Stimulated activated naive CD8-positive, alpha-beta T cell treated with anti-CD3 and anti-CD28 coated beads, Interleukin-15, Interleukin-2, amounts not matched to agents 100 U/mL and 50 U/mL, for 24 hours (primary cell): ENCODE results near the gene RTBDN.
A peak's percentile ranks its signal among the peaks of the same experiment; 100 is the strongest.
"Not testable (repeated sequence)": the region's sequence is repeated elsewhere in the genome, so short reads cannot be mapped to it uniquely, and the experiment has no call there.

Experiments
- ATAC-seq: fragments of 150-1000 bp; cut with Tn5 transposase; one replicate; pipeline ENCODE4 v1.10.0; 2021
- DNase-seq: peaks from one replicate; pipeline ENCODE4 v3.0.0; 2021

The RTBDN gene

GRCh38 chr19:12858041-12858928 is 23.9 kb upstream of the RTBDN start:
- DNase-seq (no peak), ATAC-seq (no peak)

- ATAC-seq (no peak), DNase-seq (no peak)
These were observed 22.3 kb upstream of the RTBDN start for GRCh38 chr19:12856653-12857052.

GRCh38 chr19:12847159-12848139 is 13.1 kb upstream of the RTBDN start:
- peak; percentile 95 for DNase-seq
- ATAC-seq: peak; percentile 98

- DNase-seq, ATAC-seq: not testable (repeated sequence)
These were observed 12.2 kb upstream of the RTBDN start for GRCh38 chr19:12846613-12847012.

GRCh38 chr19:12843999-12844732 is 9.8 kb upstream of the RTBDN start:
- DNase-seq (no peak), ATAC-seq (no peak)

- no peak for ATAC-seq
- no peak for DNase-seq
These were observed 8.9 kb upstream of the RTBDN start for GRCh38 chr19:12843328-12843727.

- ATAC-seq (no peak), DNase-seq (no peak)
These were observed 8.1 kb upstream of the RTBDN start for GRCh38 chr19:12842511-12842910.

- DNase-seq (peak; percentile 34), ATAC-seq (no peak)
These were observed 6.7 kb upstream of the RTBDN start for GRCh38 chr19:12841094-12841493.

- no peak for ATAC-seq
- DNase-seq: peak; percentile 71
These were observed 6.0 kb upstream of the RTBDN start for GRCh38 chr19:12840091-12841079.

GRCh38 chr19:12838886-12839756 is 4.7 kb upstream of the RTBDN start:
- no peak for ATAC-seq
- peak; percentile 16 for DNase-seq

- peak; percentile 56 for ATAC-seq
- peak; percentile 73 for DNase-seq
These were observed 4.0 kb upstream of the RTBDN start, which contains the start of gene MAST1 for GRCh38 chr19:12838182-12838885. MAST1 (plus strand) TSS chr19:12838515; CDS start chr19:12838573, 58 bp downstream.

- no peak for ATAC-seq
- DNase-seq: peak; percentile 15
These were observed 2.8 kb upstream of the RTBDN start for GRCh38 chr19:12837225-12837624.

GRCh38 chr19:12836529-12836863 is 2.1 kb upstream of the RTBDN start:
- ATAC-seq: no peak
- DNase-seq: no peak

GRCh38 chr19:12834976-12835757 is 788 bp upstream of the RTBDN start:
- DNase-seq (peak; percentile 49), ATAC-seq (no peak)

GRCh38 chr19:12833738-12834565 is 427 bp downstream of the RTBDN start:
- DNase-seq (peak; percentile 54), ATAC-seq (no peak)

- no peak for ATAC-seq
- DNase-seq: no peak
These were observed 1.0 kb downstream of the RTBDN start for GRCh38 chr19:12833418-12833737.

- ATAC-seq (peak; percentile 56), DNase-seq (peak; percentile 54)
These were observed 5.9 kb downstream of the RTBDN start for GRCh38 chr19:12828494-12828893.
